Measurements from ENCODE around the gene ANXA11. TPM values are rescaled to one million over a fixed set of nuclear protein-coding genes. Genes with fewer than 3 reads are reported as not detected.

The ANXA11 gene
- total RNA-seq, 1 experiment from 2014 or later = 181 TPM

- Histone ChIP-seq H3K4me2 (ENCODE audit: low read length) (no peak overlapping the region), H4K20me1 (ENCODE audit: insufficient read depth) (peaks cover 28% of the 10 kb centered on the region), H3K4me3 (replicated peaks in 1 of 2; ENCODE audit: low read depth in 1 of 2, low read length in 2 of 2) (no peak overlapping the region), H3K27ac (ENCODE audit: low read depth, low read length) (no peak overlapping the region), H3K9me3 (ENCODE audit: control insufficient read depth in 1 of 2, insufficient read depth in 1 of 2, low read depth in 1 of 2, low read length in 2 of 2) (no peaks in the 10 kb centered on the region), H3K9me2 (ENCODE audit: insufficient read depth) (no peaks in the 10 kb centered on the region), H3K9ac (ENCODE audit: low read length) (no peak overlapping the region), H3K36me3 (ENCODE audit: control insufficient read depth in 1 of 2, insufficient read depth in 2 of 2, low read length in 2 of 2) (peaks cover 0 to 15% of the 10 kb centered on the region in 2 experiments; a peak in 1 of 4 replicates), H3K4me1 (ENCODE audit: control insufficient read depth in 1 of 2, insufficient read depth in 2 of 2, low read length in 2 of 2) (peaks cover 0 to 49% of the 10 kb centered on the region in 2 experiments; a peak in 2 of 4 replicates), H2AFZ (ENCODE audit: low read depth, low read length, poor library complexity, severe bottlenecking) (no peak overlapping the region), H3K27me3 (ENCODE audit: insufficient read depth, low read length) (no peaks in the 10 kb centered on the region), H3K79me2 (ENCODE audit: insufficient read depth, low read length) (peaks cover 100% of the 10 kb centered on the region)
- DNase-seq (ENCODE audit: low read depth, low spot score) = no peak
- RAD21 ChIA-PET (ENCODE audit: low non-redundant PET in 1 of 2, low total read pairs in 2 of 2, uncharacterized antibody in 2 of 2, unreplicated experiment in 2 of 2) = no interaction called here
- POLR2A ChIA-PET = no interaction called here
- BruUV-seq (replicated peaks) = no TSS peak
- intact Hi-C loops (cut with micrococcal nuclease) = no loop called here
- CTCF ChIA-PET = no interaction called here
- no peak for ATAC-seq
- TF ChIP-seq CBX3 (IDR thresholded peaks at IDR 0.05; ENCODE audit: low read depth) (no peak), MAX (IDR thresholded peaks at IDR 0.05) (no peak), EGR1 (IDR thresholded peaks at IDR 0.05; ENCODE audit: low read depth) (no peak), ZBTB33 (IDR thresholded peaks at IDR 0.05; ENCODE audit: extremely low read depth, insufficient replicate concordance, low read length) (no peak), SP1 (IDR thresholded peaks at IDR 0.05; ENCODE audit: low read depth) (no peak), ATF3 (IDR thresholded peaks at IDR 0.05) (no peak), SIN3A (IDR thresholded peaks at IDR 0.05; ENCODE audit: low read depth) (no peak), JUND (IDR thresholded peaks at IDR 0.05) (no peak), EZH2 (IDR thresholded peaks at IDR 0.05) (no peak), EZH2phosphoT487 (IDR thresholded peaks at IDR 0.05; ENCODE audit: borderline replicate concordance) (no peak), CEBPB (IDR thresholded peaks at IDR 0.05; ENCODE audit: low read depth) (no peak), REST (IDR thresholded peaks at IDR 0.05; ENCODE audit: low read depth) (no peak), RAD21 (IDR thresholded peaks at IDR 0.05; ENCODE audit: low read depth) (no peak), TCF7L2 (IDR thresholded peaks at IDR 0.05; ENCODE audit: borderline replicate concordance, extremely low read depth, insufficient read depth, insufficient read length) (no peak), YY1 (IDR thresholded peaks at IDR 0.05; ENCODE audit: extremely low read depth, insufficient replicate concordance, low read depth, low read length) (no peak)
Observed at GRCh38 chr10:80187060-80187459, 18.3 kb downstream of the ANXA11 start.

Data from HCT116 (cell line).